IMR-90 (cell line): ENCODE measurements around the gene ADCYAP1R1. TPM values are rescaled to one million over a fixed set of nuclear protein-coding genes. Genes with fewer than 3 reads are reported as not detected.

ENCODE experiments used
- ATAC-seq: fragments of 200-7000 bp; cut with Tn5 transposase; 2 replicates; pipeline ENCODE4 v1.9.1; 2020; ENCODE audit warnings: low read depth, mild to moderate bottlenecking, moderate library complexity
- BruUV-seq: library from RNA; stranded (reverse); fragments of 400-500 nt; replicated peaks from 2 replicates; lab custom pipeline; 2021; lab: Mats Ljungman, UMichigan
- CTCF ChIA-PET: fragments of 300-600 bp; formaldehyde crosslinking; extraction: SDS; loops from one replicate; lab custom pipeline; 2021; ENCODE audit warnings: antibody characterized with exemption; lab: Yijun Ruan, JAX
- POLR2A ChIA-PET: fragments of 300-600 bp; sonication (Branson Sonifier 250); formaldehyde crosslinking; loops from one replicate; lab custom pipeline; 2022; ENCODE audit warnings: antibody characterized with exemption; ENCODE audit not compliant: unreplicated experiment; lab: Charles Lee
- DNase-seq: peaks from one replicate; pipeline ENCODE4 v3.0.0; 2013
- H2AFZ ChIP-seq: replicated peaks from 2 replicates; pipeline ENCODE3; 2013; ENCODE audit warnings: low read length, mild to moderate bottlenecking; ENCODE audit not compliant: poor library complexity
- H2AK5ac ChIP-seq: 2 replicates; pipeline ENCODE4 v1.6.1; 2013; ENCODE audit warnings: low read depth, low read length, inconsistent platforms
- H2AK9ac ChIP-seq: replicated peaks from 2 replicates; pipeline ENCODE3; 2013; ENCODE audit warnings: mild to moderate bottlenecking, low read depth, low read length, moderate library complexity; ENCODE audit not compliant: poor library complexity
- H2BK120ac ChIP-seq: 2 replicates; pipeline ENCODE4 v1.6.1; 2013; ENCODE audit warnings: low read depth, low read length, inconsistent platforms
- H2BK15ac ChIP-seq: 3 replicates; pipeline ENCODE4 v1.6.1; 2013; ENCODE audit warnings: low read depth, low read length, inconsistent platforms
- H2BK20ac ChIP-seq: 2 replicates; pipeline ENCODE4 v1.6.1; 2013; ENCODE audit warnings: low read depth, mild to moderate bottlenecking, inconsistent platforms, low read length, moderate library complexity
- H2BK5ac ChIP-seq: 2 replicates; pipeline ENCODE4 v1.6.1; 2013; ENCODE audit warnings: mild to moderate bottlenecking, low read depth, low read length, inconsistent platforms; ENCODE audit not compliant: poor library complexity, severe bottlenecking
- H3K14ac ChIP-seq: replicated peaks from 2 replicates; pipeline ENCODE4 v1.6.1; 2013; ENCODE audit warnings: low read depth, low read length, inconsistent platforms
- H3K18ac ChIP-seq: 2 replicates; pipeline ENCODE4 v1.6.1; 2013; ENCODE audit warnings: low read depth, low read length, control low read depth
- H3K23ac ChIP-seq: 2 replicates; pipeline ENCODE4 v1.6.1; 2013; ENCODE audit warnings: low read depth, low read length, inconsistent platforms
- H3K27ac ChIP-seq: 2 replicates; pipeline ENCODE4 v1.5.1; 2013; ENCODE audit warnings: mild to moderate bottlenecking, control low read depth, low read length; ENCODE audit not compliant: insufficient read depth
- H3K27me3 ChIP-seq: 2 replicates; pipeline ENCODE4 v1.6.1; 2013; ENCODE audit warnings: low read length; ENCODE audit not compliant: control insufficient read depth, insufficient read depth
- H3K36me3 ChIP-seq: 2 replicates; pipeline ENCODE4 v1.6.1; 2013; ENCODE audit warnings: low read length, mixed read lengths; ENCODE audit not compliant: control insufficient read depth, insufficient read depth
- H3K4ac ChIP-seq: 2 replicates; pipeline ENCODE4 v1.6.1; 2013; ENCODE audit warnings: low read depth, low read length, inconsistent platforms
- H3K4me1 ChIP-seq: 2 replicates; pipeline ENCODE4 v1.6.1; 2013; ENCODE audit warnings: low read length, mixed read lengths; ENCODE audit not compliant: control insufficient read depth, insufficient read depth
- H3K4me2 ChIP-seq: 2 replicates; pipeline ENCODE4 v1.6.1; 2013; ENCODE audit warnings: low read depth, mild to moderate bottlenecking, control low read depth, low read length, moderate library complexity
- H3K4me3 ChIP-seq: 2 replicates; pipeline ENCODE4 v1.5.1; 2013; ENCODE audit warnings: low read depth, mild to moderate bottlenecking, control low read depth, low read length, moderate library complexity; ENCODE audit not compliant: insufficient read depth
- H3K56ac ChIP-seq: 2 replicates; pipeline ENCODE4 v1.6.1; 2013; ENCODE audit warnings: low read length, inconsistent platforms; ENCODE audit not compliant: insufficient read depth; ENCODE audit errors: extremely low read depth
- H3K79me1 ChIP-seq, 2 experiments: 2 replicates each; pipeline ENCODE4 v1.6.1; 2013; ENCODE audit warnings: low read length in 2 of 2, inconsistent platforms in 1 of 2, low read depth in 1 of 2
- H3K9ac ChIP-seq: 2 replicates; pipeline ENCODE4 v1.6.1; 2013; ENCODE audit warnings: low read depth, low read length, control low read depth
- H3K9me1 ChIP-seq: 2 replicates; pipeline ENCODE4 v1.6.1; 2013; ENCODE audit warnings: low read length, inconsistent platforms; ENCODE audit not compliant: insufficient read depth
- H3K9me3 ChIP-seq: 2 replicates; pipeline ENCODE4 v1.6.1; 2013; ENCODE audit warnings: low read length; ENCODE audit not compliant: control insufficient read depth, insufficient read depth
- H4K20me1 ChIP-seq: 2 replicates; pipeline ENCODE4 v1.6.1; 2013; ENCODE audit warnings: low read length, inconsistent platforms; ENCODE audit not compliant: insufficient read depth
- H4K5ac ChIP-seq: 2 replicates; pipeline ENCODE4 v1.6.1; 2013; ENCODE audit warnings: mild to moderate bottlenecking, low read depth, low read length, control low read depth
- H4K8ac ChIP-seq, 2 experiments: 2 replicates each; pipeline ENCODE4 v1.6.1; 2013; ENCODE audit warnings: low read depth in 2 of 2, low read length in 2 of 2, control low read depth in 1 of 2, inconsistent platforms in 1 of 2
- H4K91ac ChIP-seq: 2 replicates; pipeline ENCODE4 v1.6.1; 2013; ENCODE audit warnings: low read depth, low read length, inconsistent platforms; ENCODE audit not compliant: insufficient read depth
- BHLHE40 ChIP-seq: fragments of 150-350 bp; IDR thresholded peaks from 2 replicates; pipeline ENCODE4 v1.6.1; 2016; ENCODE audit warnings: mild to moderate bottlenecking, low read depth, low read length
- MAZ ChIP-seq: IDR thresholded peaks from 2 replicates; pipeline ENCODE4 v1.6.1; 2012; ENCODE audit warnings: low read depth, mild to moderate bottlenecking, low read length, improper control_type of control experiment, moderate library complexity, borderline replicate concordance
- MXI1 ChIP-seq: IDR thresholded peaks from 2 replicates; pipeline ENCODE4 v1.6.1; 2012; ENCODE audit warnings: low read depth, mild to moderate bottlenecking, low read length, moderate library complexity, borderline replicate concordance
- NFE2L2 ChIP-seq: fragments of 150-350 bp; IDR thresholded peaks from 2 replicates; pipeline ENCODE4 v1.6.1; 2016; ENCODE audit warnings: low read depth, mild to moderate bottlenecking, low read length
- RAD21 ChIP-seq: IDR thresholded peaks from 2 replicates; pipeline ENCODE4 v1.6.1; 2012; ENCODE audit warnings: low read length, improper control_type of control experiment
- RCOR1 ChIP-seq: IDR thresholded peaks from 2 replicates; pipeline ENCODE4 v1.6.1; 2012; ENCODE audit warnings: mild to moderate bottlenecking, low read length, improper control_type of control experiment; ENCODE audit not compliant: insufficient replicate concordance
- RFX5 ChIP-seq: IDR thresholded peaks from 2 replicates; pipeline ENCODE4 v1.8.0; 2012; ENCODE audit warnings: low read depth, mild to moderate bottlenecking, low read length, moderate library complexity
- SMC3 ChIP-seq: fragments of 150-350 bp; IDR thresholded peaks from 2 replicates; pipeline ENCODE4 v1.6.1; 2016; ENCODE audit warnings: low read depth, mild to moderate bottlenecking, antibody characterized with exemption, low read length, moderate library complexity
- WGBS, 2 experiments: methylation state at CpG; one replicate each; pipeline versions ENCODE4 v1.1.5 to v1.1.7; 2013; ENCODE audit warnings: missing lambda C conversion rate in 2 of 2; ENCODE audit not compliant: insufficient read length in 1 of 2; ENCODE audit errors: extremely low coverage in 2 of 2; 5-methylcytosine and 5-hydroxymethylcytosine counted together
- dilution Hi-C: fragments of 300-500 bp; cut with HindIII; formaldehyde crosslinking; loops from one replicate; pipeline ENCODE4 v1.14.3; 2018; ENCODE audit warnings: low sequenced_read_pairs; ENCODE audit not compliant: unreplicated experiment
- in situ Hi-C: fragments of 300-500 bp; cut with MboI; formaldehyde crosslinking; loops from 3 replicates; pipeline ENCODE4 v1.14.3; 2019; ENCODE audit warnings: low sequenced_read_pairs, inconsistent platforms, mixed read lengths
- intact Hi-C: fragments of 100-400 bp; cut with micrococcal nuclease; formaldehyde crosslinking; loops from 2 replicates; pipeline ENCODE4 v1.10.0; 2022
- polyA plus RNA-seq, 3 experiments: library from polyadenylated mRNA; depleted of rRNA; stranded (reverse); fragments of >200 nt; gene quantifications; 2 replicates each; pipeline ENCODE4 v1.2.3, GENCODE V29; 2012; ENCODE audit warnings: low replicate concordance in 1 of 3
- total RNA-seq: library from RNA; depleted of rRNA; stranded (reverse); fragments of >200 nt; gene quantifications from 2 replicates; pipeline ENCODE4 v1.2.3, GENCODE V29; 2012
- TF ChIP-seq, protein P1 (sequence below): fragments of 150-350 bp; IDR thresholded peaks from 2 replicates; pipeline ENCODE4 v1.6.1; 2017; ENCODE audit warnings: mild to moderate bottlenecking, antibody characterized with exemption, low read length, low read depth
- TF ChIP-seq, protein P2 (sequence below): conservative IDR thresholded peaks from 2 replicates; pipeline ENCODE4 v1.5.1; 2012; ENCODE audit warnings: mild to moderate bottlenecking, low read depth, low read length, improper control_type of control experiment

ADCYAP1R1 gene
- total and polyA plus RNA-seq, 2 of the 4 experiments (the other 2 are of a cell fraction), result not detected

DNA sequence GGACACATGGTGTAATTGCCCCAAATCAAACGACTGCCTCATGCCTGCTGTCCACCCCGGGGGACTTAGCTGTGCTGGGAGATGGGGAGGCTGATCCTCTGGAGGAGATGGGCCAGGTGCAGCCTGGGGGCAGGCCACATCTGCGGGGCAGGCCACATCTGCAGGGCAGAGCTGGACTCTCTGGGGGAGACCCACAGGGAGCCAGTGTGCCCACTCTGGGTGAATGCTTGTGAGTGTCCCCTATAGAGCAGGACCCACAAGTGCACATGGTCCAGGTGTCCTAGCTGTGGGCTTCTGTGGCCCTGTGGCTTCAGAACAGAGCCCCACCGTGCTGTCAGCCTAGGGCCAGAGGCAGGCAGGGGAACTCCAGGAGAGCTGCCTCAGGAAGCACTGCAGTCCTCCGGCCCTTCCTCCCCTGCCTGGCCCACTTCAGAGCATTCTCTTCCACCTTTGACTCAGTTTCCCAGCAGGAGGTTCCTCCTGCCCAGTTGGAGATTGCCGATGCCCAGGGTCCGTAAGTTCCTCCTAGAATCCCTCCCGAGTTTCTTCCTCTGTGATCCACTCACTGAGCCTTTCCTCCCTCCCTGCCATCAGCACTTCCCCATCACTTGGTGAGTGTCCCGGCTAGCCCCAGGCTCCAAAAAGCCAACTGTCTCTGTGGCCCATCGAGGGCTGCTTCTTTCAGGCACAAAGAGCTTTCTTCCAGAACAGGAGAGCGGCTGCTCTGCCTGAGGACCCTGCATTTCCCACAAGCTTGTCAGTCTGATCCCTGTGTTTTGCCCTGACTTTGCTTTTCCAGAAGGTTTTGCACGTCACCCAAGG lies 50.3 kb downstream of the ADCYAP1R1 start (continued):
- no peak for TF ChIP-seq MAZ

DNA sequence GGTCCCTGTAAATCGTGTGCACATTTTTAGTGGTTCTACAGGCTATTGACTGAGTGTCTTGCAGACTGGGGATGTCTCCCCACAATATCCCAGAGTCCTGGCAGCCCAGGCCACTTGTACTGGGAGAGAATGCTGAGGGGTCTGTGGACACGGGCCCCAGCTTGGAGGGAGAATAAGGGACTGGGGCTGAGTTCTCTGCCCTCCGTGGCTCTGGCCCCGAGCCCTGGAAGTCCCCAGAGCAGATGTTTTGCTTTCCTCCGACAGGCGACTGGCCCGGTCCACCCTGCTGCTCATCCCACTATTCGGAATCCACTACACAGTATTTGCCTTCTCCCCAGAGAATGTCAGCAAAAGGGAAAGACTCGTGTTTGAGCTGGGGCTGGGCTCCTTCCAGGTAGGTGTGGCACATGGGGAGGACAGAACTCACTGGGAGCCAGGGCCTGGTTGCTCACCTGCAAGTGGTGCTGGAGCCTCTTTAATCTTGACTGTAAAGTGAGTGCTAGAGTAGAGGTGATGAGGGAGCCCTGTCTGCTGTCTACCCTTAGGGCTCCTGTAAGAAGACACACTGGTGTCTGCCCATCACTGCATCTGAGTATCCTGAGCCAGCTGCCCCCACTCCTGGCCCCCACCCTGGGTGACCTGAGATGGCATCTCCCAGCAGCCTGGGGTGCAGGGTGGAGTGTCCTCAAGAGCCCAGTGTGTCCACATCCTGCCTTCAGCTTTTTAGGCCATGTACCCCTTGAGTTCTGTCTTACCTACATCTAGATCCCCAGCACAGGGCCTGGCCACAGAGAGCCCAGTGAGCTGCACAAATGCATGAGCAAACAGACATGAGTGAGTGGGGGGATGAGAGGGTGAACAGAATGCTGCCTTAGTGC lies 51.1 kb downstream of the ADCYAP1R1 start:
- H2BK15ac ChIP-seq, result no peak overlapping the region
- H4K8ac ChIP-seq, result no peak overlapping the region
- ChIA-PET POLR2A (no interaction called here), CTCF (no interaction called here)
- in situ Hi-C loops (no loop called here), dilution Hi-C loops (no loop called here), intact Hi-C loops (no loop called here)
- H3K9me3 ChIP-seq, result no peaks in the 10 kb centered on the region
- no peak overlapping the region for H2BK20ac ChIP-seq
- no peaks in the 10 kb centered on the region for H3K9me1 ChIP-seq
- H3K4me2 ChIP-seq, result no peak overlapping the region
- no peak overlapping the region for H4K5ac ChIP-seq
- no peak overlapping the region for H2AFZ ChIP-seq
- no peak overlapping the region for H3K27ac ChIP-seq
- no peaks in the 10 kb centered on the region for H3K36me3 ChIP-seq
- no TSS peak for BruUV-seq
- H2AK5ac ChIP-seq, result no peak overlapping the region
- no CpG with 5 or more reads among the region's 9 CpGs for WGBS, 2 experiments
- no peak overlapping the region for H4K91ac ChIP-seq
- H3K18ac ChIP-seq, result no peak overlapping the region
- no peak overlapping the region for H2BK120ac ChIP-seq
- no peak overlapping the region for H3K56ac ChIP-seq
- H4K20me1 ChIP-seq, result no peaks in the 10 kb centered on the region; the same call in 1 of the 2 replicates
- H2AK9ac ChIP-seq, result no peak overlapping the region
- peaks cover 8% of the 10 kb centered on the region for H3K27me3 ChIP-seq
- H3K23ac ChIP-seq, result no peak overlapping the region
- ATAC-seq (no peak), DNase-seq (no peak)
- H3K79me1 ChIP-seq, result no peaks in the 10 kb centered on the region
- no peak overlapping the region for H3K14ac ChIP-seq
- H2BK5ac ChIP-seq, result no peak overlapping the region
- no peak overlapping the region for H3K4ac ChIP-seq
- H3K4me3 ChIP-seq, result no peak overlapping the region
- no peaks in the 10 kb centered on the region for H3K4me1 ChIP-seq
- no peak overlapping the region for H3K9ac ChIP-seq
- TF ChIP-seq SMC3 (no peak), BHLHE40 (no peak), RAD21 (no peak), RCOR1 (no peak), MAZ (no peak), NFE2L2 (no peak), RFX5 (no peak), MXI1 (no peak)
- TF ChIP-seq, protein P1, sequence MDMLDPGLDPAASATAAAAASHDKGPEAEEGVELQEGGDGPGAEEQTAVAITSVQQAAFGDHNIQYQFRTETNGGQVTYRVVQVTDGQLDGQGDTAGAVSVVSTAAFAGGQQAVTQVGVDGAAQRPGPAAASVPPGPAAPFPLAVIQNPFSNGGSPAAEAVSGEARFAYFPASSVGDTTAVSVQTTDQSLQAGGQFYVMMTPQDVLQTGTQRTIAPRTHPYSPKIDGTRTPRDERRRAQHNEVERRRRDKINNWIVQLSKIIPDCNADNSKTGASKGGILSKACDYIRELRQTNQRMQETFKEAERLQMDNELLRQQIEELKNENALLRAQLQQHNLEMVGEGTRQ, result no peak
- TF ChIP-seq, protein P2, sequence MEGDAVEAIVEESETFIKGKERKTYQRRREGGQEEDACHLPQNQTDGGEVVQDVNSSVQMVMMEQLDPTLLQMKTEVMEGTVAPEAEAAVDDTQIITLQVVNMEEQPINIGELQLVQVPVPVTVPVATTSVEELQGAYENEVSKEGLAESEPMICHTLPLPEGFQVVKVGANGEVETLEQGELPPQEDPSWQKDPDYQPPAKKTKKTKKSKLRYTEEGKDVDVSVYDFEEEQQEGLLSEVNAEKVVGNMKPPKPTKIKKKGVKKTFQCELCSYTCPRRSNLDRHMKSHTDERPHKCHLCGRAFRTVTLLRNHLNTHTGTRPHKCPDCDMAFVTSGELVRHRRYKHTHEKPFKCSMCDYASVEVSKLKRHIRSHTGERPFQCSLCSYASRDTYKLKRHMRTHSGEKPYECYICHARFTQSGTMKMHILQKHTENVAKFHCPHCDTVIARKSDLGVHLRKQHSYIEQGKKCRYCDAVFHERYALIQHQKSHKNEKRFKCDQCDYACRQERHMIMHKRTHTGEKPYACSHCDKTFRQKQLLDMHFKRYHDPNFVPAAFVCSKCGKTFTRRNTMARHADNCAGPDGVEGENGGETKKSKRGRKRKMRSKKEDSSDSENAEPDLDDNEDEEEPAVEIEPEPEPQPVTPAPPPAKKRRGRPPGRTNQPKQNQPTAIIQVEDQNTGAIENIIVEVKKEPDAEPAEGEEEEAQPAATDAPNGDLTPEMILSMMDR, result no peak
